SK-N-SH (cell line): ENCODE results near the gene ARHGEF10L. TPM values are rescaled to one million over a fixed set of nuclear protein-coding genes. Genes with fewer than 3 reads are reported as not detected.

ENCODE experiments used
- ELF1 ChIP-seq: IDR thresholded peaks from 2 replicates; pipeline ENCODE4 v1.4.0; 2012
- EP300 ChIP-seq, 2 experiments: IDR thresholded peaks; 2 replicates each; pipeline versions ENCODE4 v1.4.0 to v1.6.1; 2012; ENCODE audit warnings: borderline replicate concordance in 1 of 2, low read depth in 1 of 2, low read length in 1 of 2
- EZH2phosphoT487 ChIP-seq: fragments of 200-600 bp; sonication (generic); IDR thresholded peaks from 2 replicates; pipeline ENCODE4 v1.6.1; 2017; ENCODE audit warnings: low read depth, mixed run types, mild to moderate bottlenecking, antibody characterized with exemption, moderate library complexity, borderline replicate concordance
- FOSL2 ChIP-seq: IDR thresholded peaks from 2 replicates; pipeline ENCODE4 v1.4.0; 2012; ENCODE audit warnings: low read depth, mild to moderate bottlenecking, moderate library complexity, borderline replicate concordance
- GABPA ChIP-seq: IDR thresholded peaks from 2 replicates; pipeline ENCODE4 v1.4.0; 2012; ENCODE audit warnings: low read depth, mild to moderate bottlenecking
- IRF3 ChIP-seq: fragments of 150-350 bp; IDR thresholded peaks from 2 replicates; pipeline ENCODE4 v1.6.1; 2016; ENCODE audit warnings: mild to moderate bottlenecking, low read depth, low read length
- JUND ChIP-seq: IDR thresholded peaks from 2 replicates; pipeline ENCODE4 v1.4.0; 2012
- MEF2A ChIP-seq: IDR thresholded peaks from 2 replicates; pipeline ENCODE4 v1.4.0; 2012; ENCODE audit warnings: low read depth, borderline replicate concordance
- MXI1 ChIP-seq: IDR thresholded peaks from 2 replicates; pipeline ENCODE4 v1.6.1; 2012; ENCODE audit warnings: mild to moderate bottlenecking, low read depth, low read length, improper control_type of control experiment
- NFIC ChIP-seq: IDR thresholded peaks from 2 replicates; pipeline ENCODE4 v1.4.0; 2012; ENCODE audit warnings: borderline replicate concordance
- RAD21 ChIP-seq: IDR thresholded peaks from 2 replicates; pipeline ENCODE4 v1.6.1; 2012; ENCODE audit warnings: mild to moderate bottlenecking, low read length
- RXRA ChIP-seq: IDR thresholded peaks from 2 replicates; pipeline ENCODE4 v1.4.0; 2012; ENCODE audit warnings: low read depth, mild to moderate bottlenecking, borderline replicate concordance
- SIN3A ChIP-seq: IDR thresholded peaks from 2 replicates; pipeline ENCODE4 v1.6.1; 2012; ENCODE audit warnings: low read depth, mild to moderate bottlenecking, low read length, moderate library complexity, borderline replicate concordance
- SMC3 ChIP-seq: IDR thresholded peaks from 2 replicates; pipeline ENCODE4 v1.6.1; 2012; ENCODE audit warnings: low read depth, low read length, improper control_type of control experiment
- TAF1 ChIP-seq: IDR thresholded peaks from 2 replicates; pipeline ENCODE4 v1.6.1; 2012; ENCODE audit warnings: low read depth, mild to moderate bottlenecking, low read length, moderate library complexity, borderline replicate concordance
- TEAD4 ChIP-seq: IDR thresholded peaks from 2 replicates; pipeline ENCODE4 v1.4.0; 2012; ENCODE audit warnings: mild to moderate bottlenecking, borderline replicate concordance; ENCODE audit not compliant: insufficient read depth
- ZBTB33 ChIP-seq: IDR thresholded peaks from 2 replicates; pipeline ENCODE4 v1.4.0; 2012; ENCODE audit warnings: low read depth, borderline replicate concordance
- polyA plus RNA-seq, 3 experiments: library from polyadenylated mRNA; depleted of rRNA; stranded (reverse); fragments of >200 nt; gene quantifications; 2 replicates each; pipeline ENCODE4 v1.2.3, GENCODE V29; 2012
- TF ChIP-seq, protein P1 (sequence below): IDR thresholded peaks from 2 replicates; pipeline ENCODE4 v1.4.0; 2012; ENCODE audit warnings: low read depth
- TF ChIP-seq, protein P2 (sequence below): IDR thresholded peaks from 2 replicates; pipeline ENCODE4; 2012

Gene ARHGEF10L
- polyA plus RNA-seq, 1 of the 3 experiments (the other 2 are of a cell fraction): 12.5 TPM

- no peak for TF ChIP-seq IRF3
- TF ChIP-seq, protein P1, sequence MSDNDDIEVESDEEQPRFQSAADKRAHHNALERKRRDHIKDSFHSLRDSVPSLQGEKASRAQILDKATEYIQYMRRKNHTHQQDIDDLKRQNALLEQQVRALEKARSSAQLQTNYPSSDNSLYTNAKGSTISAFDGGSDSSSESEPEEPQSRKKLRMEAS: 0 out of 2 replicates have a peak, but pooled peaks have one; percentile 18
- TF ChIP-seq MXI1: no peak
- no peak for TF ChIP-seq TAF1
- TF ChIP-seq, protein P2, sequence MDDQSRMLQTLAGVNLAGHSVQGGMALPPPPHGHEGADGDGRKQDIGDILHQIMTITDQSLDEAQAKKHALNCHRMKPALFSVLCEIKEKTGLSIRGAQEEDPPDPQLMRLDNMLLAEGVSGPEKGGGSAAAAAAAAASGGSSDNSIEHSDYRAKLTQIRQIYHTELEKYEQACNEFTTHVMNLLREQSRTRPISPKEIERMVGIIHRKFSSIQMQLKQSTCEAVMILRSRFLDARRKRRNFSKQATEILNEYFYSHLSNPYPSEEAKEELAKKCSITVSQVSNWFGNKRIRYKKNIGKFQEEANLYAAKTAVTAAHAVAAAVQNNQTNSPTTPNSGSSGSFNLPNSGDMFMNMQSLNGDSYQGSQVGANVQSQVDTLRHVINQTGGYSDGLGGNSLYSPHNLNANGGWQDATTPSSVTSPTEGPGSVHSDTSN: no peak
- TF ChIP-seq ELF1: no peak
- TF ChIP-seq GABPA: no peak
- TF ChIP-seq EZH2phosphoT487: no peak
- TF ChIP-seq ZBTB33: no peak
- TF ChIP-seq NFIC: no peak
- no peak for TF ChIP-seq SMC3
- no peak for TF ChIP-seq RXRA
- peak; percentile 69; the same call in 1 of the 2 replicates for TF ChIP-seq JUND
- no peak for TF ChIP-seq SIN3A
- TF ChIP-seq TEAD4: no peak
- TF ChIP-seq FOSL2: peak; percentile 93
- no peak for TF ChIP-seq RAD21
- 0 out of 4 replicates have a peak, but pooled peaks of 1 of the 2 experiments have one; percentile 11 for TF ChIP-seq EP300 (IDR thresholded peaks at IDR 0.05; ENCODE audit: borderline replicate concordance in 1 of 2, low read depth in 1 of 2, low read length in 1 of 2)
- TF ChIP-seq MEF2A: no peak
These were observed 14.6 kb downstream of the ARHGEF10L start (continued) for GRCh38 chr1:17553975-17554700.
